Breast epithelium (tissue), 4 donors: ENCODE data around the gene CCDC167. TPM values are rescaled to one million over a fixed set of nuclear protein-coding genes. Genes with fewer than 3 reads are reported as not detected.

Source experiments
- DNase-seq, 2 donors: peaks; one replicate each; pipeline ENCODE4 v3.0.0-alpha.2; 2019; ENCODE audit warnings: low spot score in 2 of 2
- H3K27ac ChIP-seq, 2 donors: fragments of 200-600 bp; sonication (generic) in 1 of 2; one replicate each; pipeline ENCODE4 v1.5.1; 2016 to 2019; ENCODE audit warnings: mild to moderate bottlenecking in 1 of 2
- H3K27me3 ChIP-seq, 2 donors: fragments of 200-600 bp; sonication (generic) in 1 of 2; one replicate each; pipeline versions ENCODE4 v1.5.1 to v1.6.0; 2017 to 2019; ENCODE audit warnings: control low read depth in 1 of 2, mild to moderate bottlenecking in 1 of 2
- H3K36me3 ChIP-seq: fragments of 200-600 bp; one replicate; pipeline ENCODE4 v1.5.1; 2019
- H3K4me1 ChIP-seq, 2 donors: fragments of 200-600 bp; sonication (generic); one replicate each; pipeline ENCODE4 v1.5.1; 2016 to 2019; ENCODE audit warnings: control low read depth in 1 of 2
- H3K4me3 ChIP-seq, 3 donors: fragments of 200-600 bp; sonication (generic); 1 replicate in 2 of 3; 2 replicates in 1 of 3; pipeline ENCODE4 v1.5.1; 2016 to 2019; ENCODE audit warnings: mild to moderate bottlenecking in 3 of 3, moderate library complexity in 2 of 3
- H3K9me3 ChIP-seq, 2 donors: fragments of 200-600 bp; sonication (generic) in 1 of 2; one replicate each; pipeline ENCODE4 v1.5.1; 2016 to 2019; ENCODE audit warnings: control low read depth in 1 of 2
- CTCF ChIP-seq, 3 donors: fragments of 450-650 bp; IDR thresholded peaks; one replicate each; pipeline ENCODE4 v1.5.1; 2016 to 2017; ENCODE audit warnings: antibody characterized with exemption in 3 of 3, mild to moderate bottlenecking in 3 of 3, moderate library complexity in 3 of 3
- POLR2A ChIP-seq: fragments of 450-650 bp; IDR thresholded peaks from one replicate; pipeline ENCODE4 v1.6.1; 2016; ENCODE audit warnings: antibody characterized with exemption, mild to moderate bottlenecking, moderate library complexity
- POLR2AphosphoS5 ChIP-seq, 3 donors: sonication (generic); formaldehyde crosslinking; IDR thresholded peaks; one replicate each; pipeline ENCODE4 v1.6.1; 2017; ENCODE audit warnings: antibody characterized with exemption in 3 of 3
- intact Hi-C: fragments of 100-400 bp; cut with DNase I; formaldehyde crosslinking; loops from one replicate; pipeline ENCODE4 v1.15.1; 2023; ENCODE audit warnings: low total_unique reads
- total RNA-seq, 3 donors: library from RNA; depleted of rRNA; stranded (reverse); fragments of >200 nt; gene quantifications; one replicate each; pipeline ENCODE4 v1.1.0, GENCODE V29; 2016

The CCDC167 gene
- total RNA-seq, 3 donors from 2014 or later, result 14.1 to 39.3 (median 14.8) TPM

- TF ChIP-seq CTCF (IDR thresholded peaks at IDR 0.05) (peak in 2 of 3 donors; percentile 61 to 70), POLR2A (no peak), POLR2AphosphoS5 (IDR thresholded peaks at IDR 0.05) (no peak)
- Histone ChIP-seq H3K9me3 (no peaks in the 10 kb centered on the region), H3K4me1 (no peaks in the 10 kb centered on the region), H3K27ac (no peak overlapping the region), H3K27me3 (no peaks in the 10 kb centered on the region), H3K36me3 (no peaks in the 10 kb centered on the region), H3K4me3 (no peak overlapping the region)
- intact Hi-C loops, result no loop called here
- DNase-seq, result peak in 1 of 2 donors; percentile 64
These were observed 15.5 kb downstream of the CCDC167 start for GRCh38 chr6:37483917-37484785.

- Histone ChIP-seq H3K27ac (no peak overlapping the region), H3K9me3 (no peaks in the 10 kb centered on the region), H3K27me3 (no peaks in the 10 kb centered on the region), H3K4me3 (no peak overlapping the region), H3K4me1 (no peaks in the 10 kb centered on the region), H3K36me3 (no peaks in the 10 kb centered on the region)
- DNase-seq, result no peak
- TF ChIP-seq POLR2A, result no peak
- intact Hi-C loops, result no loop called here
These were observed 16.3 kb downstream of the CCDC167 start for GRCh38 chr6:37483252-37483901.

DNA sequence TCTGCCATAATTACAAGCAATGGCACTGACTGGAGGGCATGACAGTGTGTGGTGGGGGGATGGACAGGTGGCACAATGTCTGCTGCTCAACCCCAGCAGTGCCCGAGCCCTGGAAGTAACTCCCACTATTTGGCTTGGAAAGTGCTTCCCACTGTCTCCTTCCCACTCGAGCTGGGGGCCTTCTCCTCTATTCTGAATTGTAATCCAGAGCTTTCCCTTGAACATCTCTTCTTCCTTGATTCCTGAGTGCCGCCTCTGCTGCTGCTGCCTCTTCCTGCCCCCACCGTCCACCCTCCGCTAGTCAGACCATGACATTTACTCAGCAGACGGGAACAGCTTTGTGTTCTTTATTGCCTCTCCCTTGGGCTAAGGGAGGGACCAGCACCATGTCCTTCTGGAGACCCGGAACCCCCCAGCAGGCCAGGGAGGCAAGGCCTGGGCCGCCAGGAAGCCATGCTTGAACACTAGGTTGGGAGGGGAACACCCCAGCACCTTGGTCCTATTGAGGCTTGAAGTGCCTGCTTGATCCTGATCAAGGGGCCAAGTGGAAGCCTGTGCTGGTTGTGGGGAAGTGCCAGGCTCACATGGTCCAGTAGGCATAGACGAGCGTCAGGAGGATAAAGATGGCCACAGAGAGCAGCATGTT is 17.0 kb downstream of the CCDC167 start:
- Histone ChIP-seq H3K4me3 (no peak overlapping the region), H3K9me3 (no peaks in the 10 kb centered on the region), H3K36me3 (no peaks in the 10 kb centered on the region), H3K4me1 (no peaks in the 10 kb centered on the region), H3K27me3 (no peaks in the 10 kb centered on the region), H3K27ac (no peak overlapping the region)
- intact Hi-C loops, result no loop called here
- no peak for TF ChIP-seq CTCF (IDR thresholded peaks at IDR 0.05)
- TF ChIP-seq POLR2A, result no peak
- no peak for TF ChIP-seq POLR2AphosphoS5 (IDR thresholded peaks at IDR 0.05)
- no peak for DNase-seq

GRCh38 chr6:37481711-37482605 is 17.7 kb downstream of the CCDC167 start:
- no peak for DNase-seq
- no peaks in the 10 kb centered on the region for H3K9me3 ChIP-seq
- H3K36me3 ChIP-seq, result no peaks in the 10 kb centered on the region
- no peak overlapping the region for H3K27ac ChIP-seq
- no peaks in the 10 kb centered on the region for H3K27me3 ChIP-seq
- intact Hi-C loops, result no loop called here
- no peak overlapping the region for H3K4me3 ChIP-seq
- TF ChIP-seq POLR2A (no peak), POLR2AphosphoS5 (IDR thresholded peaks at IDR 0.05) (no peak), CTCF (IDR thresholded peaks at IDR 0.05) (no peak)
- H3K4me1 ChIP-seq, result no peaks in the 10 kb centered on the region

GRCh38 chr6:37480951-37481534 is 18.6 kb downstream of the CCDC167 start:
- Histone ChIP-seq H3K9me3 (no peaks in the 10 kb centered on the region), H3K27ac (no peak overlapping the region), H3K36me3 (no peaks in the 10 kb centered on the region), H3K4me1 (no peaks in the 10 kb centered on the region), H3K27me3 (no peaks in the 10 kb centered on the region), H3K4me3 (no peak overlapping the region)
- intact Hi-C loops, result no loop called here
- no peak for DNase-seq
- TF ChIP-seq CTCF (IDR thresholded peaks at IDR 0.05) (no peak), POLR2AphosphoS5 (IDR thresholded peaks at IDR 0.05) (no peak), POLR2A (no peak)
